Smooth muscle cell (in vitro differentiated cells): ENCODE measurements around the gene C2CD4C. TPM values are rescaled to one million over a fixed set of nuclear protein-coding genes. Genes with fewer than 3 reads are reported as not detected.

Source experiments
- DNase-seq: peaks from one replicate; lab custom pipeline; 2025; ENCODE audit not compliant: unreplicated experiment; lab: John Stamatoyannopoulos, UW
- H2AFZ ChIP-seq: fragments of 200-600 bp; sonication (generic); 2 replicates; pipeline ENCODE4 v1.6.0; 2016; ENCODE audit warnings: antibody characterized with exemption, low read depth, mild to moderate bottlenecking
- H3F3A ChIP-seq: fragments of 200-600 bp; sonication (generic); 2 replicates; pipeline ENCODE4 v1.6.0; 2017; ENCODE audit warnings: antibody characterized with exemption, low read depth
- H3K27ac ChIP-seq: fragments of 200-600 bp; sonication (generic); 2 replicates; pipeline ENCODE4 v1.5.1; 2016; ENCODE audit warnings: low read depth, mild to moderate bottlenecking
- H3K27me3 ChIP-seq: fragments of 200-600 bp; sonication (generic); 2 replicates; pipeline ENCODE4 v1.6.1; 2016; ENCODE audit warnings: low read depth, mild to moderate bottlenecking
- H3K36me3 ChIP-seq: fragments of 200-600 bp; sonication (generic); 2 replicates; pipeline ENCODE4 v1.5.1; 2016; ENCODE audit warnings: low read depth
- H3K4me1 ChIP-seq: fragments of 200-600 bp; sonication (generic); 2 replicates; pipeline ENCODE4 v1.5.1; 2016; ENCODE audit warnings: low read depth
- H3K4me2 ChIP-seq: fragments of 200-600 bp; sonication (generic); 2 replicates; pipeline ENCODE4 v1.6.0; 2016; ENCODE audit warnings: mild to moderate bottlenecking
- H3K4me3 ChIP-seq: fragments of 200-600 bp; sonication (generic); 2 replicates; pipeline ENCODE4 v1.5.1; 2016; ENCODE audit warnings: mild to moderate bottlenecking
- H3K79me2 ChIP-seq: fragments of 200-600 bp; sonication (generic); 2 replicates; pipeline ENCODE4 v1.6.0; 2016; ENCODE audit warnings: low read depth, mild to moderate bottlenecking
- H3K9ac ChIP-seq: fragments of 200-600 bp; sonication (generic); 2 replicates; pipeline ENCODE4 v1.6.0; 2016; ENCODE audit warnings: low read depth
- H3K9me3 ChIP-seq: fragments of 200-600 bp; sonication (generic); replicated peaks from 2 replicates; pipeline ENCODE4 v1.5.1; 2016; ENCODE audit warnings: low read depth
- H4K20me1 ChIP-seq: fragments of 200-600 bp; sonication (generic); 2 replicates; pipeline ENCODE4 v1.6.0; 2016; ENCODE audit warnings: low read depth
- CTCF ChIP-seq: fragments of 200-600 bp; sonication (generic); IDR thresholded peaks from 2 replicates; pipeline ENCODE4 v1.5.1; 2017; ENCODE audit warnings: borderline replicate concordance, mild to moderate bottlenecking, antibody characterized with exemption; ENCODE audit not compliant: insufficient read depth, poor library complexity, severe bottlenecking
- WGBS: methylation state at CpG from one replicate; pipeline ENCODE4 v1.1.7; 2016; ENCODE audit warnings: low lambda C conversion rate; 5-methylcytosine and 5-hydroxymethylcytosine counted together
- polyA plus RNA-seq: library from polyadenylated mRNA; unstranded; fragments of >200 nt; fragmentation: Nextera tagmentation; extraction: Ambion mirVana; gene quantifications from 2 replicates; pipeline ENCODE4 v1.2.1, GENCODE V29; 2016
- total RNA-seq: library from RNA; depleted of rRNA; stranded (reverse); fragments of >200 nt; gene quantifications from 2 replicates; pipeline ENCODE4 v1.2.3, GENCODE V29; 2014

The C2CD4C gene
- total RNA-seq (0.63 and 1.7 TPM in 2 replicates), polyA plus RNA-seq (3.7 and 3.8 TPM in 2 replicates)

GRCh38 chr19:408902-409515, at the start of gene C2CD4C:
TSS of gene C2CD4C (minus strand) at chr19:409147. CDS start at chr19:408361, 786 bp downstream.
- DNase-seq = no peak
- Histone ChIP-seq H3K4me3 (peak within 1 kb of the TSS; percentile 75), H3K27me3 (peaks cover 13% of the 10 kb centered on the region), H3K27ac (no peak within 1 kb of the TSS), H3K9me3 (no peaks in the 10 kb centered on the region), H3K9ac (no peak within 1 kb of the TSS), H2AFZ (peak within 1 kb of the TSS; percentile 72), H3F3A (no peaks in the 10 kb centered on the region), H4K20me1 (no peaks in the 10 kb centered on the region), H3K4me2 (peak within 1 kb of the TSS; percentile 100), H3K36me3 (no peaks in the 10 kb centered on the region), H3K79me2 (no peaks in the 10 kb centered on the region), H3K4me1 (peaks cover 9% of the 10 kb centered on the region)
- WGBS = 0% methylated on average over 22 of the region's 80 CpGs
- TF ChIP-seq CTCF = no peak

GRCh38 chr19:458091-459042, 49.4 kb upstream of the C2CD4C start:
- H3K79me2 ChIP-seq = peaks cover 7% of the 10 kb centered on the region
- no peak overlapping the region for H3K27ac ChIP-seq
- TF ChIP-seq CTCF = no peak
- H4K20me1 ChIP-seq = peaks cover 13% of the 10 kb centered on the region
- H3F3A ChIP-seq = no peaks in the 10 kb centered on the region
- H3K27me3 ChIP-seq = no peaks in the 10 kb centered on the region
- H2AFZ ChIP-seq = no peak overlapping the region
- H3K4me2 ChIP-seq = no peak overlapping the region
- H3K9ac ChIP-seq = no peak overlapping the region
- no peaks in the 10 kb centered on the region for H3K36me3 ChIP-seq
- no peaks in the 10 kb centered on the region for H3K9me3 ChIP-seq
- no peaks in the 10 kb centered on the region for H3K4me1 ChIP-seq
- H3K4me3 ChIP-seq = no peak overlapping the region
- no peak for DNase-seq
- WGBS = 98% methylated on average over 6 of the region's 89 CpGs

GRCh38 chr19:457636-458035, 48.7 kb upstream of the C2CD4C start:
- no peaks in the 10 kb centered on the region for H3F3A ChIP-seq
- H3K9me3 ChIP-seq = no peaks in the 10 kb centered on the region
- no peak overlapping the region for H3K27ac ChIP-seq
- H3K4me2 ChIP-seq = no peak overlapping the region
- H3K4me3 ChIP-seq = no peak overlapping the region
- no peaks in the 10 kb centered on the region for H3K27me3 ChIP-seq
- H2AFZ ChIP-seq = no peak overlapping the region
- H4K20me1 ChIP-seq = peaks cover 13% of the 10 kb centered on the region
- peaks cover 7% of the 10 kb centered on the region for H3K79me2 ChIP-seq
- no peak overlapping the region for H3K9ac ChIP-seq
- 98% methylated on average over 28 of the region's 30 CpGs for WGBS
- TF ChIP-seq CTCF = no peak
- no peaks in the 10 kb centered on the region for H3K4me1 ChIP-seq
- no peaks in the 10 kb centered on the region for H3K36me3 ChIP-seq
- no peak for DNase-seq
